Bronchial epithelial cell (primary cell): ENCODE measurements around the gene LRRC8E. TPM values are rescaled to one million over a fixed set of nuclear protein-coding genes. Genes with fewer than 3 reads are reported as not detected.

Experiments
- DNase-seq: peaks from one replicate; pipeline ENCODE4 v3.0.0-alpha.2; 2010; ENCODE audit warnings: low read depth
- FAIRE-seq: peaks from 2 replicates; lab custom pipeline; 2011; peaks lifted over from hg19 to GRCh38; lab: Jason Lieb, UNC
- H3K27me3 ChIP-seq: 2 replicates; pipeline ENCODE4 v1.5.1; 2011; ENCODE audit warnings: low read length; ENCODE audit not compliant: control insufficient read depth, insufficient read depth
- H3K36me3 ChIP-seq: 2 replicates; pipeline ENCODE4 v1.5.1; 2011; ENCODE audit warnings: low read length; ENCODE audit not compliant: control insufficient read depth, insufficient read depth
- H3K4me3 ChIP-seq: 2 replicates; pipeline ENCODE4 v1.5.1; 2011; ENCODE audit warnings: mild to moderate bottlenecking, low read depth, low read length, control low read depth
- CTCF ChIP-seq: IDR thresholded peaks from 2 replicates; pipeline ENCODE4 v1.5.1; 2011; ENCODE audit warnings: mild to moderate bottlenecking, moderate library complexity, low read length, control low read depth, inconsistent platforms; ENCODE audit not compliant: insufficient read depth, severe bottlenecking
- total RNA-seq: library from RNA; depleted of rRNA; stranded (reverse); fragments of >200 nt; gene quantifications from 2 replicates; pipeline ENCODE4 v1.2.1, GENCODE V29; 2014

The LRRC8E gene
- total RNA-seq, 1 donor from 2014 or later: 7.6 TPM

DNA sequence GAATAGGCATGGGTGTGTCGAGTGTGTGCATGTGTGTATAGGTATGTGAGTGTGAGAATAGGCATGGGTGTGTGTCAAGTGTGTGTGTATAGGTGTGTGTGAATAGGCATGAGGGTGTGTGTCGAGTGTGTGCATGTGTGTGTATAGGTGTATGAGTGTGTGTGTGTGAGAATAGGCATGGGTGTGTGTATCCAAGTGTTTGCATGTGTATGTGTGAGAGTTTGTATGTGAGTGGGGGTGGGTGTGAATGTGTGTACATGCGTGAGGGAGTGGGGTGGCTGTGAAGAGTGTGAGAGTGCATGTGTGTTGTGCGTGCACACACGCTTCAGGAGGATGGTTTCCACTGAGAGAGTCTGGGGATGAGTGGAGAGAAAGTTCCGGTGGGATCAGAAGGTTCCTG is 44.8 kb upstream of the LRRC8E start:
- DNase-seq (no peak), FAIRE-seq (no peak)

DNA sequence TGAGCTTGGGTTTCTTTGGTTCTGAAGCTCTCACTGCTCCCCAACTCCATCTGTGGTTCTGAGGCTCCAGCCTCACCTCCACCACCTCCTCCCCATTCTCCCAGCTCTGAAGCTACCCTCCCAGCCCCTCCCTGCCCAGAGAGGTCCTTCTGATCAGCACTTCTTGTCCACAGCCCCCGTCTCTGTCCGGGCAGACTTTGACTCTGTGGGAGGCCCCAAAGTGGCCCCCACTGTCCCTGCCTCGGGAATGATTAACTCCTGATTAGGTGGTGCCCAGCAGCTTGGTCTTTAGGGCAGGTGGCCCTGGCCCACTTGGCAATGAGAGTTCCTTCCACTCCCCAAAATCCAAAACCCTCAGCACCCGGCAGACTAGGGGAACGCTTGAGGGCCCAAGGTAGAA is 43.9 kb upstream of the LRRC8E start:
- FAIRE-seq (no peak), DNase-seq (no peak)
- TF ChIP-seq CTCF: no peak
- Histone ChIP-seq H3K27me3 (no peaks in the 10 kb centered on the region), H3K36me3 (no peaks in the 10 kb centered on the region), H3K4me3 (no peak overlapping the region)

More for the DNA sequence above, 44.8 kb upstream of the LRRC8E start:
- no peak for TF ChIP-seq CTCF
- Histone ChIP-seq H3K36me3 (no peaks in the 10 kb centered on the region), H3K4me3 (no peak overlapping the region), H3K27me3 (no peaks in the 10 kb centered on the region)

DNA sequence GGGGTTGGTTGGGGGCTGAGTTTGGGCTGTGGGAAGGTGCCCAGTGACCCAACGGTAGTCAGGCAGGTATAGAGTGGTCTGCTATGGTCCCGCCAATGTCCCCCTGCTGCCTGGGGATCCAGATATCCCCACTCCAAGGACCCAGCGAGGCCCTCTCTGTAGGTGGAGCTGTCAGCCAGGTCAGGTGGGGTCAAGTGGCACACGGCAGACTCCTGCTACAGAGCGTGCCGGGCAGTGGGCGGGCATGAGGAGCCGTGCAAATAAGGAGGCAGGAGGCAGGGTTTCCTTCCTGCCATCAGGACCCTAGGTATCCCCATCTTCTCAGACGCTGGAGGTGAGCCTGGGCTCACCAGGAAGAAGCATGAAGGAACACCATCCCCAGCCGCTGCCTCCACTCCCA is 43.4 kb upstream of the LRRC8E start:
- H3K27me3 ChIP-seq: no peaks in the 10 kb centered on the region
- TF ChIP-seq CTCF: no peak
- FAIRE-seq (no peak), DNase-seq (no peak)
- no peaks in the 10 kb centered on the region for H3K36me3 ChIP-seq
- H3K4me3 ChIP-seq: no peak overlapping the region

- no peaks in the 10 kb centered on the region for H3K27me3 ChIP-seq
- no peaks in the 10 kb centered on the region for H3K36me3 ChIP-seq
- DNase-seq: no peak
- FAIRE-seq: peak; percentile 13
- no peak overlapping the region for H3K4me3 ChIP-seq
- no peak for TF ChIP-seq CTCF
Observed at GRCh38 chr19:7845390-7846154, 42.7 kb upstream of the LRRC8E start.

- no peak for DNase-seq
- Histone ChIP-seq H3K4me3 (no peak overlapping the region), H3K27me3 (no peaks in the 10 kb centered on the region), H3K36me3 (no peaks in the 10 kb centered on the region)
- FAIRE-seq: peak; percentile 62
- TF ChIP-seq CTCF: no peak
Observed at GRCh38 chr19:7846155-7846646, 42.1 kb upstream of the LRRC8E start.

DNA sequence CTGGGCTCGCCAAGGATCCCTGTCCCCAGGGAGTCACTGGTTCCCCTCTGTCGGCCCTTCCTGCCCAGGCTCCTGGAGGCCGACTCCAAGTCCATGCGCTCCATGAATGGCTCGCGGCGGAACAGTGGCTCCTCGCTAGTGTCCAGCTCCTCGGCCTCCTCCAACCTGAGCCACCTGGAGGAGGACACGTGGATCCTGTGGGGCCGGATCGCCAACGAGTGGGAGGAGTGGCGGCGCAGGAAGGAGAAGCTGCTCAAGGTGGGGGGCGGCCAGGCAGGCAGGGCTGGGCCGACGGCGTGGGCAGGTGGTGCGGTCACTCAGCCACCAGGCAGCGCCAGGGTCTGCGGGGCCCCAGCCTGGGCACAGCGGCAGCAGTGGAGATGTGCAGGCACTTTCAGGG is 40.6 kb upstream of the LRRC8E start:
- no peak for TF ChIP-seq CTCF
- FAIRE-seq: no peak
- Histone ChIP-seq H3K27me3 (no peaks in the 10 kb centered on the region), H3K4me3 (no peak overlapping the region), H3K36me3 (no peaks in the 10 kb centered on the region)
- no peak for DNase-seq
